GM23338 (cell line): ENCODE data around the gene ACTR1A. TPM values are rescaled to one million over a fixed set of nuclear protein-coding genes. Genes with fewer than 3 reads are reported as not detected.

Experiments
- ATAC-seq: fragments of 200-7000 bp; cut with Tn5 transposase; 3 replicates; pipeline ENCODE4 v1.9.1; 2020
- DNase-seq: peaks from one replicate; pipeline ENCODE4 v3.0.0-alpha.2; 2015; ENCODE audit warnings: low spot score
- H2AFZ ChIP-seq: fragments of 200-600 bp; sonication (generic); 2 replicates; pipeline ENCODE4 v1.8.0; 2016; ENCODE audit warnings: antibody characterized with exemption, mild to moderate bottlenecking, moderate library complexity
- H3F3A ChIP-seq: fragments of 200-600 bp; sonication (generic); replicated peaks from 2 replicates; pipeline ENCODE4 v1.8.0; 2017; ENCODE audit warnings: antibody characterized with exemption, mixed run types, low read depth
- H3K27ac ChIP-seq: fragments of 200-600 bp; sonication (generic); 2 replicates; pipeline ENCODE4 v1.6.1; 2016; ENCODE audit warnings: low read depth
- H3K27me3 ChIP-seq: fragments of 200-600 bp; sonication (generic); 2 replicates; pipeline ENCODE4 v1.8.0; 2016; ENCODE audit warnings: mild to moderate bottlenecking, mixed run types, moderate library complexity; ENCODE audit not compliant: insufficient read depth
- H3K36me3 ChIP-seq: fragments of 200-600 bp; sonication (generic); 2 replicates; pipeline ENCODE4 v1.8.0; 2016; ENCODE audit warnings: mild to moderate bottlenecking; ENCODE audit not compliant: insufficient read depth
- H3K4me1 ChIP-seq: fragments of 200-600 bp; sonication (generic); 2 replicates; pipeline ENCODE4 v1.8.0; 2016; ENCODE audit warnings: mild to moderate bottlenecking, moderate library complexity; ENCODE audit not compliant: insufficient read depth
- H3K4me2 ChIP-seq: fragments of 200-600 bp; sonication (generic); 2 replicates; pipeline ENCODE4 v1.7.1; 2017; ENCODE audit warnings: mixed run types
- H3K4me3 ChIP-seq: fragments of 200-600 bp; sonication (generic); 2 replicates; pipeline ENCODE4 v1.6.1; 2016; ENCODE audit warnings: mixed run types
- H3K79me2 ChIP-seq: fragments of 200-600 bp; sonication (generic); replicated peaks from 2 replicates; pipeline ENCODE4 v1.8.0; 2017; ENCODE audit warnings: mild to moderate bottlenecking; ENCODE audit not compliant: insufficient read depth
- H3K9me2 ChIP-seq: fragments of 200-600 bp; sonication (generic); 2 replicates; pipeline ENCODE4 v1.8.0; 2017; ENCODE audit not compliant: insufficient read depth
- H4K20me1 ChIP-seq: fragments of 200-600 bp; sonication (generic); replicated peaks from 2 replicates; pipeline ENCODE4 v1.8.0; 2017; ENCODE audit warnings: mild to moderate bottlenecking; ENCODE audit not compliant: insufficient read depth
- H3K27ac Mint-ChIP-seq: 2 replicates; pipeline ENCODE4 v1.8.0; 2020; ENCODE audit warnings: inconsistent platforms, mild to moderate bottlenecking, moderate library complexity, mixed read lengths
- H3K27me3 Mint-ChIP-seq: 3 replicates; pipeline ENCODE4 v1.8.0; 2022; ENCODE audit warnings: low read depth, mild to moderate bottlenecking, moderate library complexity, mixed read lengths, inconsistent platforms; ENCODE audit not compliant: insufficient read depth, poor library complexity
- H3K36me3 Mint-ChIP-seq: 3 replicates; pipeline ENCODE4 v1.8.0; 2021; ENCODE audit warnings: low read depth, mild to moderate bottlenecking, inconsistent platforms, moderate library complexity, mixed read lengths
- H3K4me1 Mint-ChIP-seq: 3 replicates; pipeline ENCODE4 v1.8.0; 2020; ENCODE audit warnings: mild to moderate bottlenecking, inconsistent platforms, mixed read lengths
- H3K4me3 Mint-ChIP-seq: 3 replicates; pipeline ENCODE4 v1.8.0; 2021; ENCODE audit warnings: moderate library complexity, mild to moderate bottlenecking, inconsistent platforms, mixed read lengths
- H3K9me3 Mint-ChIP-seq: 3 replicates; pipeline ENCODE4 v1.8.0; 2020; ENCODE audit warnings: moderate library complexity, mild to moderate bottlenecking, inconsistent platforms, mixed read lengths
- CREB1 ChIP-seq: fragments of 250-450 bp; sonication (Bioruptor Pico); IDR thresholded peaks from 2 replicates; pipeline ENCODE4 v1.5.0; 2020; ENCODE audit warnings: low read depth, mild to moderate bottlenecking, moderate library complexity
- EZH2phosphoT487 ChIP-seq: fragments of 200-600 bp; sonication (generic); IDR thresholded peaks from one replicate; pipeline ENCODE4 v1.8.1; 2018; ENCODE audit warnings: antibody characterized with exemption; ENCODE audit not compliant: unreplicated experiment
- JUNB ChIP-seq: IDR thresholded peaks from one replicate; pipeline ENCODE4 v1.6.1; 2016; ENCODE audit warnings: antibody characterized with exemption; ENCODE audit not compliant: unreplicated experiment
- NANOG ChIP-seq: IDR thresholded peaks from 2 replicates; pipeline ENCODE4 v1.6.1; 2016; ENCODE audit warnings: antibody characterized with exemption, borderline replicate concordance
- POLR2AphosphoS5 ChIP-seq: IDR thresholded peaks from 2 replicates; pipeline ENCODE4 v1.6.1; 2016; ENCODE audit warnings: antibody characterized with exemption, low read depth
- STAT1 ChIP-seq: IDR thresholded peaks from one replicate; pipeline ENCODE4 v1.6.1; 2016; ENCODE audit warnings: antibody characterized with exemption; ENCODE audit not compliant: unreplicated experiment
- ZNF114 ChIP-seq: fragments of 250-450 bp; sonication (Bioruptor Pico); IDR thresholded peaks from 2 replicates; pipeline ENCODE4 v1.5.0; 2020; ENCODE audit warnings: mild to moderate bottlenecking, moderate library complexity
- ZNF331 ChIP-seq: fragments of 250-450 bp; sonication (Bioruptor Pico); IDR thresholded peaks from 2 replicates; pipeline ENCODE4 v1.5.0; 2020; ENCODE audit warnings: low read depth, mild to moderate bottlenecking, moderate library complexity
- polyA plus RNA-seq: library from polyadenylated mRNA; unstranded; fragments of >200 nt; fragmentation: Nextera tagmentation; extraction: Ambion mirVana; gene quantifications from 2 replicates; pipeline ENCODE4 v1.2.1, GENCODE V29; 2016
- total RNA-seq: library from RNA; depleted of rRNA; stranded (reverse); fragments of >200 nt; shearing (Covaris generic); gene quantifications from 2 replicates; pipeline ENCODE4 v1.2.3, GENCODE V29; 2014
- TF ChIP-seq, protein P1 (sequence below): fragments of 250-450 bp; sonication (Bioruptor Pico); IDR thresholded peaks from 2 replicates; pipeline ENCODE4 v1.5.0; 2020; ENCODE audit warnings: mild to moderate bottlenecking, moderate library complexity
- TF ChIP-seq, protein P2 (sequence below): IDR thresholded peaks from 2 replicates; pipeline ENCODE4 v1.6.1; 2016; ENCODE audit warnings: antibody characterized with exemption
- TF ChIP-seq, protein P3 (sequence below): IDR thresholded peaks from one replicate; pipeline ENCODE4 v1.6.1; 2018; ENCODE audit warnings: antibody characterized with exemption; ENCODE audit not compliant: unreplicated experiment

The ACTR1A gene
- total and polyA plus RNA-seq, 2 experiments from 2014 or later, result 39.4 to 101 TPM

DNA sequence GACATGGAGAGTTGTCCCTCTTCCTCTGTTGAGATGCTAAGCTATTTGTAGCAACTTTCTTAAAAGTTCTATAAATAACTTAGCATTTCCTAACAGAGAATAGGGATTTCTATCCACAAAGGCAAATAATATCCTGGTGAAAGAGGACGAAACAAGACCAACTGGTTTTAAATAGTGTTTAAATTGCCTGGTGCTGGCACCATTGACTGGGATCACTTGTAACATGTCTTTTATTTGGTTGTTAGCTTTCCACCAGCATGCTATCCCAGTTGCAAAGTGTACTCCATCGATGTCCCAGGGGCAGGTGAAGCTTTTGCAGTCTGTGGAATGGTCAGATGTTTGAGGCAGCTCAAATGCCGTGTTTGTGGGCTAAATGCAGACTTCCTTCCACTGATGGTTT is 5.0 kb upstream of the ACTR1A start (continued):
- TF ChIP-seq, protein P1, sequence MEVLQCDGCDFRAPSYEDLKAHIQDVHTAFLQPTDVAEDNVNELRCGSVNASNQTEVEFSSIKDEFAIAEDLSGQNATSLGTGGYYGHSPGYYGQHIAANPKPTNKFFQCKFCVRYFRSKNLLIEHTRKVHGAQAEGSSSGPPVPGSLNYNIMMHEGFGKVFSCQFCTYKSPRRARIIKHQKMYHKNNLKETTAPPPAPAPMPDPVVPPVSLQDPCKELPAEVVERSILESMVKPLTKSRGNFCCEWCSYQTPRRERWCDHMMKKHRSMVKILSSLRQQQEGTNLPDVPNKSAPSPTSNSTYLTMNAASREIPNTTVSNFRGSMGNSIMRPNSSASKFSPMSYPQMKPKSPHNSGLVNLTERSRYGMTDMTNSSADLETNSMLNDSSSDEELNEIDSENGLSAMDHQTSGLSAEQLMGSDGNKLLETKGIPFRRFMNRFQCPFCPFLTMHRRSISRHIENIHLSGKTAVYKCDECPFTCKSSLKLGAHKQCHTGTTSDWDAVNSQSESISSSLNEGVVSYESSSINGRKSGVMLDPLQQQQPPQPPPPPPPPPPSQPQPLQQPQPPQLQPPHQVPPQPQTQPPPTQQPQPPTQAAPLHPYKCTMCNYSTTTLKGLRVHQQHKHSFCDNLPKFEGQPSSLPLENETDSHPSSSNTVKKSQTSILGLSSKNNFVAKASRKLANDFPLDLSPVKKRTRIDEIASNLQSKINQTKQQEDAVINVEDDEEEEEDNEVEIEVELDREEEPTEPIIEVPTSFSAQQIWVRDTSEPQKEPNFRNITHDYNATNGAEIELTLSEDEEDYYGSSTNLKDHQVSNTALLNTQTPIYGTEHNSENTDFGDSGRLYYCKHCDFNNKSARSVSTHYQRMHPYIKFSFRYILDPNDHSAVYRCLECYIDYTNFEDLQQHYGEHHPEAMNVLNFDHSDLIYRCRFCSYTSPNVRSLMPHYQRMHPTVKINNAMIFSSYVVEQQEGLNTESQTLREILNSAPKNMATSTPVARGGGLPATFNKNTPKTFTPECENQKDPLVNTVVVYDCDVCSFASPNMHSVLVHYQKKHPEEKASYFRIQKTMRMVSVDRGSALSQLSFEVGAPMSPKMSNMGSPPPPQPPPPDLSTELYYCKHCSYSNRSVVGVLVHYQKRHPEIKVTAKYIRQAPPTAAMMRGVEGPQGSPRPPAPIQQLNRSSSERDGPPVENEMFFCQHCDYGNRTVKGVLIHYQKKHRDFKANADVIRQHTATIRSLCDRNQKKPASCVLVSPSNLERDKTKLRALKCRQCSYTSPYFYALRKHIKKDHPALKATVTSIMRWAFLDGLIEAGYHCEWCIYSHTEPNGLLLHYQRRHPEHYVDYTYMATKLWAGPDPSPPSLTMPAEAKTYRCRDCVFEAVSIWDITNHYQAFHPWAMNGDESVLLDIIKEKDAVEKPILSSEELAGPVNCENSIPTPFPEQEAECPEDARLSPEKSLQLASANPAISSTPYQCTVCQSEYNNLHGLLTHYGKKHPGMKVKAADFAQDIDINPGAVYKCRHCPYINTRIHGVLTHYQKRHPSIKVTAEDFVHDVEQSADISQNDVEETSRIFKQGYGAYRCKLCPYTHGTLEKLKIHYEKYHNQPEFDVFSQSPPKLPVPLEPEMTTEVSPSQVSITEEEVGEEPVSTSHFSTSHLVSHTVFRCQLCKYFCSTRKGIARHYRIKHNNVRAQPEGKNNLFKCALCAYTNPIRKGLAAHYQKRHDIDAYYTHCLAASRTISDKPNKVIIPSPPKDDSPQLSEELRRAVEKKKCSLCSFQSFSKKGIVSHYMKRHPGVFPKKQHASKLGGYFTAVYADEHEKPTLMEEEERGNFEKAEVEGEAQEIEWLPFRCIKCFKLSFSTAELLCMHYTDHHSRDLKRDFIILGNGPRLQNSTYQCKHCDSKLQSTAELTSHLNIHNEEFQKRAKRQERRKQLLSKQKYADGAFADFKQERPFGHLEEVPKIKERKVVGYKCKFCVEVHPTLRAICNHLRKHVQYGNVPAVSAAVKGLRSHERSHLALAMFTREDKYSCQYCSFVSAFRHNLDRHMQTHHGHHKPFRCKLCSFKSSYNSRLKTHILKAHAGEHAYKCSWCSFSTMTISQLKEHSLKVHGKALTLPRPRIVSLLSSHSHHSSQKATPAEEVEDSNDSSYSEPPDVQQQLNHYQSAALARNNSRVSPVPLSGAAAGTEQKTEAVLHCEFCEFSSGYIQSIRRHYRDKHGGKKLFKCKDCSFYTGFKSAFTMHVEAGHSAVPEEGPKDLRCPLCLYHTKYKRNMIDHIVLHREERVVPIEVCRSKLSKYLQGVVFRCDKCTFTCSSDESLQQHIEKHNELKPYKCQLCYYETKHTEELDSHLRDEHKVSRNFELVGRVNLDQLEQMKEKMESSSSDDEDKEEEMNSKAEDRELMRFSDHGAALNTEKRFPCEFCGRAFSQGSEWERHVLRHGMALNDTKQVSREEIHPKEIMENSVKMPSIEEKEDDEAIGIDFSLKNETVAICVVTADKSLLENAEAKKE (CRISPR knock-in tag), result no peak
- TF ChIP-seq EZH2phosphoT487, result no peak
- TF ChIP-seq CREB1 (CRISPR knock-in tag), result no peak
- no peak for TF ChIP-seq ZNF331 (CRISPR knock-in tag)
- no peak for TF ChIP-seq JUNB
- TF ChIP-seq ZNF114 (CRISPR knock-in tag), result no peak
- no peak for TF ChIP-seq STAT1
- TF ChIP-seq POLR2AphosphoS5, result no peak

DNA sequence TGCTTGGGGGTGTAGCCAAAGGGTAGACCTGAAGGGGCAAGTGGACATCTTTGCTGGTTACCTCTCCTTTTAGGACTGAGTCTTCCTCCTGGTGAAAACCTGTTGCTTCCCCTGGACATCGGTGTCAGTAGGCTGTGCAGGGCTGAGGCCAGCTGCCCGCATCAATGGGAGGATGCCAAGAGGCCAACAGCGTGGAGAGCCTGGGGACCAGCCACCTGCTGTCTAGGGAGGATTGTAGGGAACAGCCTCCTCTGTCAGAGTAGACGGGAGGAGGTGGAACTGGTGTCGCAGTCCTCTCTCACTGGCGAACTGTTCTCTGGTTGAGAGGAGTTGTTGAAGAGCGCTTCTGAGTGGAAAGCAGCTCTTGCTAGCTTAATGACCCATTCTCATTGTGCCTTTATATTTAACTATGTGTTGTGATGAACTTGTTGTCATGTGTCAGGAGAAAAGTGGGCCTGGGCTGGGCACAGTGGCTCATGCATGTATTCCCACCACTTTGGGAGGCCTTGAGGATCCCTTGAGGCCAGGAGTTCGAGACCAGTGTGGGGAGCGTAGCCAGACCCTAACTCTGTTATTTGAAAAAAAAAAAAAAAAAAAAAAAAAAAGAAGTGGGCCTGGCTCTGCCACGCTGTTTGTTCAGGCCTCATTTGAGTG is 3.1 kb upstream of the ACTR1A start:
- Histone ChIP-seq H3K27ac (no peak overlapping the region), H3K27me3 (peaks cover 16% of the 10 kb centered on the region), H3K4me1 (peaks cover 6% of the 10 kb centered on the region; the same call in 1 of the 2 replicates), H3K4me3 (peak overlapping the region; percentile 72; the same call in 1 of the 2 replicates), H4K20me1 (peaks cover 39% of the 10 kb centered on the region), H2AFZ (no peak overlapping the region), H3K79me2 (peaks cover 11% of the 10 kb centered on the region), H3K4me2 (peak overlapping the region; percentile 88), H3K36me3 (no peaks in the 10 kb centered on the region), H3F3A (peaks cover 3% of the 10 kb centered on the region; the same call in 1 of the 2 replicates), H3K9me2 (no peaks in the 10 kb centered on the region)
- DNase-seq (no peak), ATAC-seq (no peak)
- Mint-ChIP-seq H3K4me3 (peak overlapping the region; percentile 96; the same call in 2 of the 3 replicates), H3K9me3 (no peaks in the 10 kb centered on the region), H3K27me3 (peaks cover 7% of the 10 kb centered on the region), H3K36me3 (peaks cover 3% of the 10 kb centered on the region; the same call in 2 of the 3 replicates), H3K27ac (no peak overlapping the region), H3K4me1 (peaks cover 8% of the 10 kb centered on the region; the same call in 2 of the 3 replicates)
- TF ChIP-seq, protein P2, sequence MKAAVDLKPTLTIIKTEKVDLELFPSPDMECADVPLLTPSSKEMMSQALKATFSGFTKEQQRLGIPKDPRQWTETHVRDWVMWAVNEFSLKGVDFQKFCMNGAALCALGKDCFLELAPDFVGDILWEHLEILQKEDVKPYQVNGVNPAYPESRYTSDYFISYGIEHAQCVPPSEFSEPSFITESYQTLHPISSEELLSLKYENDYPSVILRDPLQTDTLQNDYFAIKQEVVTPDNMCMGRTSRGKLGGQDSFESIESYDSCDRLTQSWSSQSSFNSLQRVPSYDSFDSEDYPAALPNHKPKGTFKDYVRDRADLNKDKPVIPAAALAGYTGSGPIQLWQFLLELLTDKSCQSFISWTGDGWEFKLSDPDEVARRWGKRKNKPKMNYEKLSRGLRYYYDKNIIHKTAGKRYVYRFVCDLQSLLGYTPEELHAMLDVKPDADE, result no peak
- no peak for TF ChIP-seq NANOG
- TF ChIP-seq, protein P3, sequence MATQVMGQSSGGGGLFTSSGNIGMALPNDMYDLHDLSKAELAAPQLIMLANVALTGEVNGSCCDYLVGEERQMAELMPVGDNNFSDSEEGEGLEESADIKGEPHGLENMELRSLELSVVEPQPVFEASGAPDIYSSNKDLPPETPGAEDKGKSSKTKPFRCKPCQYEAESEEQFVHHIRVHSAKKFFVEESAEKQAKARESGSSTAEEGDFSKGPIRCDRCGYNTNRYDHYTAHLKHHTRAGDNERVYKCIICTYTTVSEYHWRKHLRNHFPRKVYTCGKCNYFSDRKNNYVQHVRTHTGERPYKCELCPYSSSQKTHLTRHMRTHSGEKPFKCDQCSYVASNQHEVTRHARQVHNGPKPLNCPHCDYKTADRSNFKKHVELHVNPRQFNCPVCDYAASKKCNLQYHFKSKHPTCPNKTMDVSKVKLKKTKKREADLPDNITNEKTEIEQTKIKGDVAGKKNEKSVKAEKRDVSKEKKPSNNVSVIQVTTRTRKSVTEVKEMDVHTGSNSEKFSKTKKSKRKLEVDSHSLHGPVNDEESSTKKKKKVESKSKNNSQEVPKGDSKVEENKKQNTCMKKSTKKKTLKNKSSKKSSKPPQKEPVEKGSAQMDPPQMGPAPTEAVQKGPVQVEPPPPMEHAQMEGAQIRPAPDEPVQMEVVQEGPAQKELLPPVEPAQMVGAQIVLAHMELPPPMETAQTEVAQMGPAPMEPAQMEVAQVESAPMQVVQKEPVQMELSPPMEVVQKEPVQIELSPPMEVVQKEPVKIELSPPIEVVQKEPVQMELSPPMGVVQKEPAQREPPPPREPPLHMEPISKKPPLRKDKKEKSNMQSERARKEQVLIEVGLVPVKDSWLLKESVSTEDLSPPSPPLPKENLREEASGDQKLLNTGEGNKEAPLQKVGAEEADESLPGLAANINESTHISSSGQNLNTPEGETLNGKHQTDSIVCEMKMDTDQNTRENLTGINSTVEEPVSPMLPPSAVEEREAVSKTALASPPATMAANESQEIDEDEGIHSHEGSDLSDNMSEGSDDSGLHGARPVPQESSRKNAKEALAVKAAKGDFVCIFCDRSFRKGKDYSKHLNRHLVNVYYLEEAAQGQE, result no peak
- TF ChIP-seq ZNF331 (CRISPR knock-in tag), result no peak
